Ascending aorta (tissue), 2 donors: ENCODE measurements around the gene SYTL2. TPM values are rescaled to one million over a fixed set of nuclear protein-coding genes. Genes with fewer than 3 reads are reported as not detected.

Experiments
- DNase-seq, 2 donors: peaks; one replicate each; pipeline ENCODE4 v3.0.0-alpha.2; 2019; ENCODE audit warnings: low spot score in 2 of 2
- H3K27ac ChIP-seq, 2 donors: fragments of 200-600 bp; sonication (generic); one replicate each; pipeline ENCODE4 v1.5.1; 2016 to 2017; ENCODE audit warnings: mild to moderate bottlenecking in 1 of 2
- H3K27me3 ChIP-seq: fragments of 200-600 bp; sonication (generic); one replicate; pipeline ENCODE4 v1.5.1; 2017
- H3K36me3 ChIP-seq, 2 donors: fragments of 200-600 bp; sonication (generic); one replicate each; pipeline ENCODE4 v1.5.1; 2016
- H3K4me1 ChIP-seq, 2 donors: fragments of 200-600 bp; sonication (generic); one replicate each; pipeline ENCODE4 v1.5.1; 2016 to 2017; ENCODE audit warnings: mild to moderate bottlenecking in 1 of 2
- H3K4me3 ChIP-seq, 2 donors: fragments of 200-600 bp; sonication (generic); one replicate each; pipeline ENCODE4 v1.5.1; 2016 to 2017; ENCODE audit warnings: mild to moderate bottlenecking in 1 of 2
- H3K9me3 ChIP-seq, 2 donors: fragments of 200-600 bp; sonication (generic); one replicate each; pipeline ENCODE4 v1.5.1; 2016
- intact Hi-C: fragments of 100-400 bp; cut with DNase I; formaldehyde crosslinking; loops from one replicate; pipeline ENCODE4 v1.15.1; 2023
- total RNA-seq: library from RNA; depleted of rRNA; stranded (reverse); fragments of >200 nt; gene quantifications from one replicate; pipeline ENCODE4 v1.1.0, GENCODE V29; 2016
- TF ChIP-seq, protein P1 (sequence below), 3 experiments: fragments of 200-600 bp in 2 of 3; fragments of 450-650 bp in 1 of 3; sonication (generic) in 2 of 3; IDR thresholded peaks; one replicate each; pipeline ENCODE4 v1.5.1; 2016 to 2019; ENCODE audit warnings: antibody characterized with exemption in 3 of 3, mild to moderate bottlenecking in 1 of 3, moderate library complexity in 1 of 3

Gene SYTL2
- total RNA-seq, 1 donor from 2014 or later, result 151 TPM

DNA sequence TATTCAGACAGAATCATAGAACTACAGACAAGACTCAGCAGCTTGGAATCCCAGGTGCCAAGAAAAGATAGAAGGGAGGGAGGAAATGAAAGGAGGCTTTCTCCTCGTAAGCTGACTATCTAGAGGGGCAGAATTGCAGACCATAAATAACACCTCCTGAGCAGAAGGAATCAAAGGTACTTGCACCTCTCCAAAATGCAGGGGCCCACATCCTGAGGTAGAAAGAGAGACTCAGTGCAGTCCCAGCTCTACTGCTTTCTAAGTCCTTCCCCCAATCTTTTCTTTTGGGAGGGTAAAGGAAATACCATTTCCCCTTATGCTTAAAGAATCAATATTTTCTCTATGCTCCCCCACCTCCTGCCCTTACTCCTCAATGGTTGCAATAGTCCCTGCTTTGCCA lies 55.2 kb downstream of the SYTL2 start:
- no peak for DNase-seq
- intact Hi-C loops, result no loop called here
- no peaks in the 10 kb centered on the region for H3K9me3 ChIP-seq
- TF ChIP-seq, protein P1, sequence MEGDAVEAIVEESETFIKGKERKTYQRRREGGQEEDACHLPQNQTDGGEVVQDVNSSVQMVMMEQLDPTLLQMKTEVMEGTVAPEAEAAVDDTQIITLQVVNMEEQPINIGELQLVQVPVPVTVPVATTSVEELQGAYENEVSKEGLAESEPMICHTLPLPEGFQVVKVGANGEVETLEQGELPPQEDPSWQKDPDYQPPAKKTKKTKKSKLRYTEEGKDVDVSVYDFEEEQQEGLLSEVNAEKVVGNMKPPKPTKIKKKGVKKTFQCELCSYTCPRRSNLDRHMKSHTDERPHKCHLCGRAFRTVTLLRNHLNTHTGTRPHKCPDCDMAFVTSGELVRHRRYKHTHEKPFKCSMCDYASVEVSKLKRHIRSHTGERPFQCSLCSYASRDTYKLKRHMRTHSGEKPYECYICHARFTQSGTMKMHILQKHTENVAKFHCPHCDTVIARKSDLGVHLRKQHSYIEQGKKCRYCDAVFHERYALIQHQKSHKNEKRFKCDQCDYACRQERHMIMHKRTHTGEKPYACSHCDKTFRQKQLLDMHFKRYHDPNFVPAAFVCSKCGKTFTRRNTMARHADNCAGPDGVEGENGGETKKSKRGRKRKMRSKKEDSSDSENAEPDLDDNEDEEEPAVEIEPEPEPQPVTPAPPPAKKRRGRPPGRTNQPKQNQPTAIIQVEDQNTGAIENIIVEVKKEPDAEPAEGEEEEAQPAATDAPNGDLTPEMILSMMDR (IDR thresholded peaks at IDR 0.05), result no peak
- H3K36me3 ChIP-seq, result no peaks in the 10 kb centered on the region
- H3K27me3 ChIP-seq, result no peaks in the 10 kb centered on the region
- peaks cover 0 to 3% of the 10 kb centered on the region in 2 donors for H3K4me1 ChIP-seq
- H3K27ac ChIP-seq, result no peak overlapping the region
- H3K4me3 ChIP-seq, result no peak overlapping the region

DNA sequence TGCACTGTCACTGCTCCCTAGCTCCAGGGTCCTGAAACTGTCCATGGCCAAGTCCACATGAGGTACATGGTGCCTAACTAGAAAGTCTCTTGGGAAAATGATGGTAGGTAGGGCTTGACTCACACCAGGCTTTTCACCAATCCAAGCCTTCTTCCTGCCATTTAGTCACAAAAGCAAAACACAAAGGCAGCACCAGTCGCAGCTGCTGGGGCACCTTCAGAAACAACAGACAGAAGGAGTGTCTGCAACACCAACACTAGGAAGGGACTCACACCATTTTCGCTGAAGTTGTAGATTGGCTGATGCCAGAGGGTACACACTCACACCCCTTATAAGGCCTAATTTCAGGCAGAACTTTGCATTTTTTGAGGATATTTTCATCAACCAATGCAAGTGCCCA lies 55.7 kb downstream of the SYTL2 start:
- H3K4me1 ChIP-seq, result peaks cover 0 to 3% of the 10 kb centered on the region in 2 donors
- H3K36me3 ChIP-seq, result no peaks in the 10 kb centered on the region
- no peaks in the 10 kb centered on the region for H3K9me3 ChIP-seq
- H3K27ac ChIP-seq, result no peak overlapping the region
- H3K27me3 ChIP-seq, result no peaks in the 10 kb centered on the region
- TF ChIP-seq, protein P1 (IDR thresholded peaks at IDR 0.05), result no peak
- intact Hi-C loops, result no loop called here
- H3K4me3 ChIP-seq, result no peak overlapping the region
- no peak for DNase-seq

DNA sequence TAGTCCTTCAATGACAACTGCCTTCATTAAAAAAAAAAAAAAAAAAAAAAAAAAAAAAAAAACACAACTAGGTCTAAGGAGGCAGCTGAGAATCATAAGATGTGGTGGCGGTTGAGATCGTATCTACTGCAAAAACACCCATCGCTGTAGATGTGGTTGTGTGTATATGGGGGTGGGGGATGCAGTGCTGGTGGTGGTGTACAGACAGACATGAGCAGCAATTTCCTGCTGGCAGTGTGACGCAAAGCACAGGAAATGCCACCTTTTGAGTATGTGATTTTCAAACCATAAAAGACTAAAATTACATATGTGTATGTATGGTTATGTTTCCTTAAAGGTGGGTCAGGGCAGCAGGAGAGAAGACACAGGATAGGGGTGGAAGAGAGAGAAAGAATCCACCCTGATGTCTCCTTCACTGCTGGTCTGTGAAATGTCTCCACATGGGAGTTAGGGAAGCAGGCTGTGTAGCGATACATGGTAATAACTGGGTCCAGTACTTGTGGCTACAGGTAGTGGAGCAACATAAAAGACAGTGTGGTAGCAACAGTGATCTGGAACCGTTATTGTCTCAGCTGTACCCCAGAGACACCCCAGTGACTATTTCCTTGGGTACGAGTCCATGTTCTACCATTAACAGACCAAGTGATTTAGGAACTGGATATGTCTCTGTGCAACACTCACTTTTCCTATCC lies 57.9 kb downstream of the SYTL2 start:
- TF ChIP-seq, protein P1 (IDR thresholded peaks at IDR 0.05), result no peak
- Histone ChIP-seq H3K27ac (no peak overlapping the region), H3K36me3 (no peaks in the 10 kb centered on the region), H3K27me3 (no peaks in the 10 kb centered on the region), H3K4me3 (no peak overlapping the region), H3K4me1 (peaks cover 0 to 3% of the 10 kb centered on the region in 2 donors), H3K9me3 (no peaks in the 10 kb centered on the region)
- peak in 1 of 2 donors; percentile 34 for DNase-seq
- intact Hi-C loops, result no loop called here

DNA sequence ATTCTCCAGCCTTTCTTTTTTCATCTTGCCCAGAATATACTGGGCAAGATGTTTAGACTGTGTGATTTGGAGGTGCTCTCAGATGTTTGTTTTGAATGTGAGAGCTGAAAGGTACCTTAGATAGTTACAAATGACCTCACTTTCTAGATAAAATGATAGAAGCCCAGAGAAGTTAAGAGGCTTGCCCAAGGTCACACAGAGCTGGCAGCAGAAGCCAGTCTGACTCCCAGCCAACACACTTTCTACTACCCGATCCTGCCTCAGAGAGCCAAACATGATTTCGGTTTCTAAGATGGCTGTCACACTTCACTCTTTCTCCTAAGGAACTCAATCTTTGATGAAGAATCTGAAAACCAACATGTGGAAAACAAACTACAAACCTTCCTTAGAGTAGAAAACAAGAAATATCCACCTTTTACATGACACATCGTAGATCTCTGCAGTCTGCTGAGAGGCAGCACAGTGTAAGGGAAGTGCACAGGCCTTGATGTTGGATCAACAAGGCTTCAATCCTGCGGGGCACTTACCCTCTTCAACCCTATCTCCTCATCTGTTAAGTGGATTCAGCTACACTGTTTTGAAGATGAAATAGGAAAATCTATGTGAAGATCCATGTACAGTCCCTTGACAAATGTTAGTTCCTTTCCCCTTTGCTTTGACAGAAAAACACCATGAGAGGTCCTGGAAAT lies 58.6 kb downstream of the SYTL2 start:
- intact Hi-C loops, result no loop called here
- TF ChIP-seq, protein P1 (IDR thresholded peaks at IDR 0.05), result no peak
- Histone ChIP-seq H3K4me3 (no peak overlapping the region), H3K9me3 (no peaks in the 10 kb centered on the region), H3K27ac (no peak overlapping the region), H3K27me3 (no peaks in the 10 kb centered on the region), H3K36me3 (no peaks in the 10 kb centered on the region), H3K4me1 (peaks cover 0 to 3% of the 10 kb centered on the region in 2 donors)
- no peak for DNase-seq

DNA sequence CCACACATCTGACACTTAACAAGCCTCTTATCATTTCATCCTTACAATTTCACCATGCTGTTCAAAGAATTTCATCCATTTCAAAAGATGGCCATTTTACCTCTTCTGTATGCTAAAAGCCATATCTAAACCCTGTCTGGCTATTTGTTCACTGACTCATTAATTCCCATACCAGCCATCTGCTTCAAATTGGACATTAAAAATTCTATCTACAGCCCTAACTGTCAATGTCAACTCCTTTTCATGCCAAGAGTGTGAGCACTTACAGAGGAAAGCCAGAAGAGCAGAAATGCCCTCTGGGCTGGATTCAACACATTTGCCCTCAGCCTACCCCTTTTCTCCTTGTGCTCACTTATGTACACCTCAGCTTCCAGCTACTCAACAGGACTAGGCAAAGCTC lies 59.2 kb downstream of the SYTL2 start:
- no peaks in the 10 kb centered on the region for H3K27me3 ChIP-seq
- H3K4me3 ChIP-seq, result no peak overlapping the region
- peaks cover 0 to 3% of the 10 kb centered on the region in 2 donors for H3K4me1 ChIP-seq
- no peak overlapping the region for H3K27ac ChIP-seq
- TF ChIP-seq, protein P1 (IDR thresholded peaks at IDR 0.05), result no peak
- intact Hi-C loops, result no loop called here
- no peaks in the 10 kb centered on the region for H3K36me3 ChIP-seq
- no peaks in the 10 kb centered on the region for H3K9me3 ChIP-seq
- DNase-seq, result no peak
